NCI-H345 (cell line): ENCODE results near the gene CDC73.
"Not testable (repeated sequence)": the region's sequence is repeated elsewhere in the genome, so short reads cannot be mapped to it uniquely, and the experiment has no call there.

Experiments
- DNase-seq: peaks from one replicate; lab custom pipeline; 2025; lab: John Stamatoyannopoulos, UW

CDC73 gene

DNA sequence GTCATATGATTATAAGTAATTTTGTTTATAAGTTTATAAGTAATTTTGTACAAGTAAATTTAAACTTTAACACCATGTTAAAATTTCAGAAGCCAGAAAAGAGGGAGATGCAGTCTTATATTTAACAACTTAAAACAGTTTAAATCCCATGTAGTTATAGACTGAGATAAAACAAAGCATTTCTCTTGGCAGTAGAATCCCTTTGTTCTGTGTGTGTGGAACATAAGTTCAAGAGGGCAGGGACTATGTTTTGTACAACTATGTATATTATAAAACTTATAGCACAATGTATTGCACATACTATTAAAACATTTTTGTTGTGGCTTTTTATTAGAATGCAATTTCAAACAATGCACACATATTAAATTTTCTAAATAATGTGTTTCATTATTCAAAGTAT lies 109.3 kb downstream of the CDC73 start:
- not testable (repeated sequence) for DNase-seq

DNA sequence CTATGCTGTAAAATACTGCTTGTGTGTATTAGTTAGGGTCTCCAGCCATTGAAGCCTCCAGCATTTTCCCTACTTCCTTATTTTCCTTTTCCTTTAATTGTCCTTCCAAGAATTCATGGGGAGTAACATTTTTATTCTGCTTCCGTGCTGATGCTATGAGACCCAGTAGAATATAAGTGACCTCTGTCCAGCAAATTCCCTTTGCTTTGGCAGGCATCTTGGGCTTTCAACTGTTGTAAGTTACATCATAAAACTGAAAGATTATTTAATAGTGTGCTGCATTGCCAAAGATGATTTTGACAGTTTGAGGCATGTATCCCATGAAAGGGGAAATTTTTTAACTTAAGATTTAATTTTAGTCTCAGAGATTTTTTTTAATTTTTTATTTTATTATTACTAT lies 112.7 kb downstream of the CDC73 start:
- DNase-seq, result no peak

GRCh38 chr1:193237381-193237978 lies 115.6 kb downstream of the CDC73 start:
- no peak for DNase-seq

DNA sequence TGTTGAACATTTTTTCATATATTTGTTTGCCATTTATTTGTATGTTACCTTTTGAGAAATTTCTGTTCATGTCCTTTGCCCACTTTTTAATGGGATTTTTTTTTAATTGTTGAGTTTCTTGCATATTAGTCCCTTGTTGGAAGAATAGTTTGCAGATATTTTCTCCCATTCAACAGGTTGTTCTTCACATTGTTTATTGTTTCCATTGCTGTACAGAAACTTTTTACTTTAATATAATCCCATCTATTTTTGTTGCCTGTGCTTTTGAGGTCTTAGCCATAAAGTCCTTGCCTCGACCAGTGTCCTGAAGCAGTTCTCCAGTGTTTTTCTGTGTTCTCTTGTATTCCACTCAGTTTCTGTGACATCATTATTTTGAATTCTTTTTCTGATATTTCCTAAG lies 118.8 kb downstream of the CDC73 start:
- no peak for DNase-seq

DNA sequence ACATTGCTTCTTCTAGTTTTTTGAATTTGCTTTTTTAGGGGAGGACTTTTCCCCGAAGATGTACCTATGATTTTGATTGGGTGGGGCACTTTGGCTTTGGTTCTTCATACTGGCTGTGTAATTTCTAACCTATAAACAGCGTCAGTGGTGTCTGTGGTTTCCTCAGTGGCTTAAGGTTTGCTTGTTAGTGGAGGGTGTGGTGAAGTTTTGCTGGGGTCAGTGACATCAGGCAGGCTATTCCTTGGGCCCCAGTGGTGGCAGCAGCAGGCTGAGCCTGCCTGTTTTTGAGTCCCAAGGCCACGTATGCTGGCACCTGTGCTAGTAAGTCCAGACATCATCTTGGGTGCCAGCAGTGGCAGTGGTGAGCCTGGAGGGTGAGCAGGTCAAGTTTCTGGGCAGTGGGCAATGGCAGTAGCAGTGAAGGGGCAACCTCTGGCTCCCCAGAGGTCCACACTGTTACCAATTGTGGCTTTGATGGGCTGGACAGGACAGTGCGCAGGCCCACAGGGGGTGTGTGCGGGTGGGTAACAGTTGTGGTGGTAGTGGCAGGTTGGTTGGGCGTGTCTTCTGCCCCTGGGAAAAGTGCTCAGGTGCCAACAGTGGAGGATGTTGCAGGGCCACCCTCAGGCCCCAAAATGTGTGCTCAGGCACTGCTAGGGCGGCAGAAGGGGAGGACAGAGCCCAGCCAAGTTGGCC lies 119.4 kb downstream of the CDC73 start:
- no peak for DNase-seq

GRCh38 chr1:193242000-193242399 lies 120.2 kb downstream of the CDC73 start:
- DNase-seq, result no peak

DNA sequence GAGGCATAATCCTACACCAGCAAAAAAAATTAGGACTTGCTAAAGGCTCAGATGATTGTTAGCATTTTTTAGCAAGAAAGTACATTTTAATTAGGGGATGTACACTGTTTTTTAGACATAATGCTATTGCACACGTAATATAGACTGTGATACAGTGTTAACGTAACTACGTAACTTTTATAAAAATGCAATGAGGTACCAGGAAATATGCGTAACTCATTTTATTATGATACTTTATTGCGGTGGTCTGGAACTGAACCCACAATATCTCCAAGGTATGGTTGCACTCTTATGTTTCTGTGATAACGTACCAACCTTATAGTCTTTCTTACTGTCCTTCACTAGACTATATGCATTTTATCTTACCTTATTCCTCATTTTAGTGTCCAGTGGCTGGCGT lies 127.4 kb downstream of the CDC73 start:
- DNase-seq, result no peak

GRCh38 chr1:193251950-193252349 lies 130.1 kb downstream of the CDC73 start:
- no peak for DNase-seq

DNA sequence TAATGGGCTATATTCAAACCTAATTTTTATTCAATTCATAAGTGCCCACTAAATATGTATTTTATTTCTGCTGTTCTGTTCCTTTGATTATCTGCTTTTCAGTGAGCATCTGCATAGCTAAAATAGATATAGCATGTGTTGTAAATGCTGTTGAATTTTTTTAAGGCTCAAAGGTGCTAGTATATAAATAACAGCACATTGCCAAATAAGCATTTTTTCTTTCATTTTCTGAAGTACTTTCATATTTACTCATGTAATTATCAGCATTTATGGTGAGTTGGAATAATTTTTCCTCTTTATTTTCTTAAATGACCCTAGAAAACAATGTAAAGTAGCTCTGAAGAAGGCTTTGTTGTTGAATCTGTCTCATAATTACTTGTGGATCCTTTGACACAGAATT lies 134.2 kb downstream of the CDC73 start:
- no peak for DNase-seq

DNA sequence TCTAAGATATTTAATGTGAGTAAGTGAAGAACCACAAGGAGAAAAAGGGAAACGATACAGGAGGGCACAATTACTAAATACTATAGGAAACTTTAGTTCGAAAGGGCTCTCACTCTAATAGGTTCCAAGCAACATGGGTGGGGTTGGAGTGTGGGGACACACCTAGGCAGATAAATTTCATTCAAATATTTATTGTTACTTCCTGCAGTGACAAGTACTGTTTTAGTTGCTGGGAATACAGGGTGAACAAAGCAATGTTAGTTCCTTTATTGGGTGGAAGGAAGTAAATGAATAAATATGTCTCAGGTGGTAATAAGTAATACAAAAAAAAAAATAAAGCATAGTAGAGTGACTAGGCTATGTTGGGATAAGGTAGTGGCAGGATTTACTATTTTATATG lies 137.8 kb downstream of the CDC73 start:
- no peak for DNase-seq

- DNase-seq, result no peak
Measured at GRCh38 chr1:193260056-193260745, 138.4 kb downstream of the CDC73 start.

DNA sequence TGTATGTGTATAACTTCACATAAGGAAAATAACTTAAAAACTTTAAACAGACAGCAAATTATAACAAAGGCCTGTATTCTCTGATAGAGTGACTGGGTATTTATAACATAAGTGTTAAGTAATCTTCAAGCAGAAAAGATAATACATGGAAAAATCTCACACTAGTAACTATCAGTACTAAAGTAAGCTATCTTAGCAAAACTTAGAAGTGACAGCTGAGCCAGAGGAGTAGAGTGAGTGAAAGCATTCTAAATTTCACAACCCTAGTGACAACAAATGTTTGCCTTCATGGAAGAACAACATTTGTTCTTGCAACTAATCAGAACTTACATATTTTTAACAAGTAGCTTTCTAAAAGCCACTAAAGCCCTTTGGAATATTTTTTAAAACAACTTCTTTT lies 139.1 kb downstream of the CDC73 start:
- no peak for DNase-seq

GRCh38 chr1:193262661-193263060 lies 140.8 kb downstream of the CDC73 start:
- DNase-seq, result no peak

DNA sequence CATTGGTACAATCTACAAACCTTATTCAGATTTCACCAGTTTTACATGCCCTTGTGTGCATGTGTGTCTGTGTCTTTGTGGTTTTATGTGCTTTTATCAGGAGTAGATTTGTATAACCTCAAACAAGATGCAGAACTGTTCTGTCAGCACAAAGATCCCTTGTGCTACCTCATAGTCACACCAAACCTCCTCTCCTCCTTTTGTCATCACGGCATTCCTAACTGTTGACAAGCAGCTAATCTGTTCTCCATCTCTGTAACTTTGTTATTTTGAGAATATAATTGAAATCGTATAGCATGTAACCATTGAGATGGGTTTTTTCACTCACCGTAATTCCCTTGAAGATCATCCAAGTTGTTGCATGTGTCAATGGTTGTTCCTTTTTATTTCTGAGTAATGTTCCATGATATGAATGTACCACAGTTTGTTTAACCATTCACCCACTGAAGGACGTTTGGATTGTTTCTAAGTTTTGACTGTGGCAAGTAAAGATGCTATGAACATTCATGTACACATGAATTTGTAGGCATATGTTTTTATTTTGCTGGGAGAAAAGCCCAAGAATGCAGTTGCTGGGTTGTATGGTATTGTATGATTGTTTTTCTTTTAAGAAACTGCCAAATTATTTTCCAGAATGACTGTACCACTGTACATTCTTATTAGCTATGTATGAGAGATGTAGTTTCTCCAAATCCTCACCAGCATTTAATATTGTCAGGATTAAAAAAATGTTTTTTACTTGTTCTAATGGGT lies 142.7 kb downstream of the CDC73 start:
- DNase-seq, result no peak

GRCh38 chr1:193265716-193266115 lies 143.9 kb downstream of the CDC73 start:
- no peak for DNase-seq

- DNase-seq, result not testable (repeated sequence)
Measured at GRCh38 chr1:193266794-193267193, 145.0 kb downstream of the CDC73 start.

DNA sequence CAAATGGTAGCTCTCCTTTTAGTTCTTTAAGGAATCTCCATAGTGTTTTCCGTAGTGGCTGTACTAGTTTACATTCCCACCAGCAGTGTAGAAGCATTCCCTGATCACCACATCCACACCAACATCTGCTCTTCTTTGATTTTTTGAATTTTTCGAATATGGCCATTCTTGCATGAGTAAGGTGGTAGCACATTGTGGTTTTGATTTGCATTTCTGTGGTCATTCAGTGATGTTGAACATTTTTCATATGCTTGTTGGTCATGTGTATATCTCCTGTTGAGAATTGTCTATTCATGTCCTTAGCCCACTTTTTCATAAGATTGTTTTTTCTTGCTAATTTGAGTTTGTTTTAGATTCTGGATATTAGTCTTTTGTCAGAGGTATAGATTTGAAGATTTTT lies 149.2 kb downstream of the CDC73 start:
- no peak for DNase-seq

- no peak for DNase-seq
Measured at GRCh38 chr1:193275773-193276172, 153.9 kb downstream of the CDC73 start.

GRCh38 chr1:193278968-193279367 lies 157.1 kb downstream of the CDC73 start:
- no peak for DNase-seq

- no peak for DNase-seq
Measured at GRCh38 chr1:193281894-193282293, 160.1 kb downstream of the CDC73 start.

GRCh38 chr1:193283016-193283415 lies 161.2 kb downstream of the CDC73 start:
- no peak for DNase-seq

- DNase-seq, result no peak
Measured at GRCh38 chr1:193284219-193284618, 162.4 kb downstream of the CDC73 start.

- no peak for DNase-seq
Measured at GRCh38 chr1:193285641-193286040, 163.8 kb downstream of the CDC73 start.
